Coronary artery (tissue), 2 donors: ENCODE measurements around the gene CFAP45.

Source experiments
- DNase-seq: peaks from one replicate; pipeline ENCODE4 v3.0.0-alpha.2; 2017; ENCODE audit warnings: low spot score
- H3K27ac ChIP-seq, 2 donors: fragments of 200-600 bp; sonication (generic); one replicate each; pipeline ENCODE4 v1.5.1; 2016 to 2019
- H3K4me3 ChIP-seq: fragments of 200-600 bp; sonication (generic); 2 replicates; pipeline ENCODE4 v1.5.1; 2016; ENCODE audit warnings: mild to moderate bottlenecking, moderate library complexity
- CTCF ChIP-seq: fragments of 200-600 bp; sonication (generic); IDR thresholded peaks from one replicate; pipeline ENCODE4 v1.5.1; 2019; ENCODE audit warnings: antibody characterized with exemption

Gene CFAP45

GRCh38 chr1:159866066-159866465, 33.9 kb downstream of the CFAP45 start:
- Histone ChIP-seq H3K27ac (no peak overlapping the region), H3K4me3 (no peak overlapping the region)
- no peak for TF ChIP-seq CTCF
- DNase-seq: no peak

- no peak overlapping the region for H3K27ac ChIP-seq
- DNase-seq: no peak
- no peak for TF ChIP-seq CTCF
- H3K4me3 ChIP-seq: no peak overlapping the region
These were observed 35.7 kb downstream of the CFAP45 start for GRCh38 chr1:159864262-159864661.

GRCh38 chr1:159862557-159862956, 37.4 kb downstream of the CFAP45 start, which contains the start of gene VSIG8:
Gene VSIG8 (minus strand): TSS chr1:159862657. CDS start chr1:159862521, 136 bp downstream.
- Histone ChIP-seq H3K27ac (no peak within 1 kb of the TSS), H3K4me3 (no peak within 1 kb of the TSS)
- no peak for TF ChIP-seq CTCF
- no peak for DNase-seq

- Histone ChIP-seq H3K4me3 (no peak overlapping the region), H3K27ac (no peak overlapping the region)
- DNase-seq: no peak
- TF ChIP-seq CTCF: no peak
These were observed 37.9 kb downstream of the CFAP45 start for GRCh38 chr1:159862031-159862430.

- no peak overlapping the region for H3K27ac ChIP-seq
- no peak for DNase-seq
- TF ChIP-seq CTCF: no peak
- H3K4me3 ChIP-seq: no peak overlapping the region
These were observed 38.7 kb downstream of the CFAP45 start for GRCh38 chr1:159861218-159861617.

- no peak for DNase-seq
- H3K27ac ChIP-seq: peak overlapping the region in 1 of 2 donors; percentile 9
- no peak overlapping the region for H3K4me3 ChIP-seq
- no peak for TF ChIP-seq CTCF
These were observed 39.5 kb downstream of the CFAP45 start for GRCh38 chr1:159860456-159860855.

- Histone ChIP-seq H3K27ac (peak overlapping the region in 1 of 2 donors; percentile 9), H3K4me3 (no peak overlapping the region)
- DNase-seq: no peak
- no peak for TF ChIP-seq CTCF
These were observed 40.1 kb downstream of the CFAP45 start for GRCh38 chr1:159859767-159860322.
